HepG2 (cell line): ENCODE measurements around the gene CYRIA. TPM values are rescaled to one million over a fixed set of nuclear protein-coding genes. Genes with fewer than 3 reads are reported as not detected.

Source experiments
- polyA plus RNA-seq, 8 experiments: library from polyadenylated mRNA; depleted of rRNA in 3 of 8; stranded (reverse) in 7 of 8; unstranded in 1 of 8; fragments of >200 nt; fragmentation: Illumina TruSeq in 4 of 8; extraction: Trizol in 4 of 8; gene quantifications; 2 replicates each; pipeline versions ENCODE4 v1.2.1 to v1.2.3, GENCODE V29; 2011 to 2016; ENCODE audit warnings: low read depth in 4 of 8, missing spikeins in 1 of 8, mixed read lengths in 1 of 8; ENCODE audit not compliant: insufficient read depth in 1 of 8
- total RNA-seq, 5 experiments: library from RNA; depleted of rRNA; stranded (reverse); fragments of >200 nt; fragmentation: Illumina TruSeq; extraction: Trizol; gene quantifications; 2 replicates each; pipeline ENCODE4 v1.2.3, GENCODE V29; 2016; ENCODE audit warnings: low read depth in 1 of 5
- TF ChIP-seq, protein P1 (sequence below): IDR thresholded peaks from 2 replicates; pipeline ENCODE4 v1.6.1; 2016; ENCODE audit warnings: missing biosample characterization, missing genetic modification reagents, low read depth
- TF ChIP-seq, protein P2 (sequence below): sonication (generic); formaldehyde crosslinking; IDR thresholded peaks from one replicate; pipeline ENCODE4 v1.5.1; 2020; ENCODE audit warnings: mild to moderate bottlenecking, missing genetic modification reagents; ENCODE audit errors: not compliant biosample characterization
- TF ChIP-seq, protein P3 (sequence below): sonication (generic); formaldehyde crosslinking; IDR thresholded peaks from 2 replicates; pipeline ENCODE4 v1.8.1; 2022; ENCODE audit warnings: mild to moderate bottlenecking, missing genetic modification reagents

The CYRIA gene
- total and polyA plus RNA-seq, 2 of the 13 experiments (the other 11 are each of a cell fraction or from before 2014, with no cell fraction given) = 0.09 TPM; not detected in 1

GRCh38 chr2:16671760-16672159 is 6.1 kb upstream of the CYRIA start (continued):
- TF ChIP-seq, protein P1, sequence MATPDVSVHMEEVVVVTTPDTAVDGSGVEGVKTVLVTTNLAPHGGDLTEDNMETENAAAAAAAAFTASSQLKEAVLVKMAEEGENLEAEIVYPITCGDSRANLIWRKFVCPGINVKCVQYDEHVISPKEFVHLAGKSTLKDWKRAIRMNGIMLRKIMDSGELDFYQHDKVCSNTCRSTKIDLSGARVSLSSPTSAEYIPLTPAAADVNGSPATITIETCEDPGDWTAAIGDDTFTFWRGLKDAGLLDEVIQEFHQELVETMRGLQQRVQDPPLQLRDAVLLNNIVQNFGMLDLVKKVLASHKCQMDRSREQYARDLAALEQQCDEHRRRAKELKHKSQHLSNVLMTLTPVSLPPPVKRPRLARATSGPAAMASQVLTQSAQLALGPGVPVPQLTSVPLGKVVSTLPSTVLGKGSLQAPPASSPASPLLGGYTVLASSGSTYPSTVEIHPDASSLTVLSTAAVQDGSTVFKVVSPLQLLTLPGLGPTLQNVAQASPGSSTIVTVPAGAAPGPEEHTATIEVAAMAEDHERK = no peak
- TF ChIP-seq, protein P2, sequence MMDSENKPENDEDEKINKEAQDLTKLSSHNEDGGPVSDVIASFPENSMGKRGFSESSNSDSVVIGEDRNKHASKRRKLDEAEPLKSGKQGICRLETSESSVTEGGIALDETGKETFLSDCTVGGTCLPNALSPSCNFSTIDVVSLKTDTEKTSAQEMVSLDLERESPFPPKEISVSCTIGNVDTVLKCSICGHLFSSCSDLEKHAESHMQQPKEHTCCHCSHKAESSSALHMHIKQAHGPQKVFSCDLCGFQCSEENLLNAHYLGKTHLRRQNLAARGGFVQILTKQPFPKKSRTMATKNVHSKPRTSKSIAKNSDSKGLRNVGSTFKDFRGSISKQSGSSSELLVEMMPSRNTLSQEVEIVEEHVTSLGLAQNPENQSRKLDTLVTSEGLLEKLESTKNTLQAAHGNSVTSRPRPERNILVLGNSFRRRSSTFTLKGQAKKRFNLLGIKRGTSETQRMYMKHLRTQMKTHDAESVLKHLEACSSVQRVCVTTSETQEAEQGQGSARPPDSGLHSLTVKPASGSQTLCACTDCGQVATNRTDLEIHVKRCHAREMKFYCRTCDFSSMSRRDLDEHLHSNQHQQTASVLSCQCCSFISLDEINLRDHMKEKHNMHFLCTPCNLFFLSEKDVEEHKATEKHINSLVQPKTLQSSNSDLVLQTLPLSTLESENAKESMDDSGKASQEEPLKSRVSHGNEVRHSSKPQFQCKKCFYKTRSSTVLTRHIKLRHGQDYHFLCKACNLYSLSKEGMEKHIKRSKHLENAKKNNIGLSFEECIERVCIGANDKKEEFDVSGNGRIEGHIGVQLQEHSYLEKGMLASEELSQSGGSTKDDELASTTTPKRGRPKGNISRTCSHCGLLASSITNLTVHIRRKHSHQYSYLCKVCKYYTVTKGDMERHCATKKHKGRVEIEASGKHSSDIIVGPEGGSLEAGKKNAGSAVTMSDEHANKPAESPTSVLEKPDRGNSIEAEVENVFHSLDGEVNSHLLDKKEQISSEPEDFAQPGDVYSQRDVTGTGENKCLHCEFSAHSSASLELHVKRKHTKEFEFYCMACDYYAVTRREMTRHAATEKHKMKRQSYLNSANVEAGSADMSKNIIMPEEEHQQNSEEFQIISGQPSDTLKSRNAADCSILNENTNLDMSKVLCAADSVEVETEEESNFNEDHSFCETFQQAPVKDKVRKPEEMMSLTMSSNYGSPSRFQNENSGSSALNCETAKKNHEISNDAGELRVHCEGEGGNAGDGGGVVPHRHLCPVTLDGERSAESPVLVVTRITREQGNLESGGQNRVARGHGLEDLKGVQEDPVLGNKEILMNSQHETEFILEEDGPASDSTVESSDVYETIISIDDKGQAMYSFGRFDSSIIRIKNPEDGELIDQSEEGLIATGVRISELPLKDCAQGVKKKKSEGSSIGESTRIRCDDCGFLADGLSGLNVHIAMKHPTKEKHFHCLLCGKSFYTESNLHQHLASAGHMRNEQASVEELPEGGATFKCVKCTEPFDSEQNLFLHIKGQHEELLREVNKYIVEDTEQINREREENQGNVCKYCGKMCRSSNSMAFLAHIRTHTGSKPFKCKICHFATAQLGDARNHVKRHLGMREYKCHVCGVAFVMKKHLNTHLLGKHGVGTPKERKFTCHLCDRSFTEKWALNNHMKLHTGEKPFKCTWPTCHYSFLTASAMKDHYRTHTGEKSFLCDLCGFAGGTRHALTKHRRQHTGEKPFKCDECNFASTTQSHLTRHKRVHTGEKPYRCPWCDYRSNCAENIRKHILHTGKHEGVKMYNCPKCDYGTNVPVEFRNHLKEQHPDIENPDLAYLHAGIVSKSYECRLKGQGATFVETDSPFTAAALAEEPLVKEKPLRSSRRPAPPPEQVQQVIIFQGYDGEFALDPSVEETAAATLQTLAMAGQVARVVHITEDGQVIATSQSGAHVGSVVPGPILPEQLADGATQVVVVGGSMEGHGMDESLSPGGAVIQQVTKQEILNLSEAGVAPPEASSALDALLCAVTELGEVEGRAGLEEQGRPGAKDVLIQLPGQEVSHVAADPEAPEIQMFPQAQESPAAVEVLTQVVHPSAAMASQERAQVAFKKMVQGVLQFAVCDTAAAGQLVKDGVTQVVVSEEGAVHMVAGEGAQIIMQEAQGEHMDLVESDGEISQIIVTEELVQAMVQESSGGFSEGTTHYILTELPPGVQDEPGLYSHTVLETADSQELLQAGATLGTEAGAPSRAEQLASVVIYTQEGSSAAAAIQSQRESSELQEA (CRISPR knock-in tag) = no peak
- TF ChIP-seq, protein P3, sequence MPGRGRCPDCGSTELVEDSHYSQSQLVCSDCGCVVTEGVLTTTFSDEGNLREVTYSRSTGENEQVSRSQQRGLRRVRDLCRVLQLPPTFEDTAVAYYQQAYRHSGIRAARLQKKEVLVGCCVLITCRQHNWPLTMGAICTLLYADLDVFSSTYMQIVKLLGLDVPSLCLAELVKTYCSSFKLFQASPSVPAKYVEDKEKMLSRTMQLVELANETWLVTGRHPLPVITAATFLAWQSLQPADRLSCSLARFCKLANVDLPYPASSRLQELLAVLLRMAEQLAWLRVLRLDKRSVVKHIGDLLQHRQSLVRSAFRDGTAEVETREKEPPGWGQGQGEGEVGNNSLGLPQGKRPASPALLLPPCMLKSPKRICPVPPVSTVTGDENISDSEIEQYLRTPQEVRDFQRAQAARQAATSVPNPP (CRISPR knock-in tag) = no peak
